Parathyroid adenoma (tissue), 2 donors: ENCODE results near the gene TIMP2.
"Not testable (repeated sequence)": the region's sequence is repeated elsewhere in the genome, so short reads cannot be mapped to it uniquely, and the experiment has no call there.

Source experiments
- H2AFZ ChIP-seq: fragments of 300-600 bp; sonication (generic); one replicate; pipeline ENCODE4 v1.7.0; 2017; ENCODE audit warnings: antibody characterized with exemption, mild to moderate bottlenecking
- H3K27ac ChIP-seq: fragments of 300-600 bp; sonication (generic); one replicate; pipeline ENCODE4 v1.7.0; 2017
- H3K27me3 ChIP-seq: fragments of 300-600 bp; sonication (generic); one replicate; pipeline ENCODE4 v1.7.0; 2017; ENCODE audit warnings: low read length; ENCODE audit not compliant: control insufficient read depth, insufficient read depth
- H3K36me3 ChIP-seq: fragments of 300-600 bp; sonication (generic); one replicate; pipeline ENCODE4 v1.7.0; 2017; ENCODE audit warnings: low read length; ENCODE audit not compliant: control insufficient read depth, insufficient read depth
- H3K4me1 ChIP-seq: fragments of 300-600 bp; sonication (generic); one replicate; pipeline ENCODE4 v1.7.0; 2017; ENCODE audit warnings: control low read depth
- H3K4me2 ChIP-seq: fragments of 300-600 bp; sonication (generic); one replicate; pipeline ENCODE4 v1.7.0; 2017; ENCODE audit warnings: low read length
- H3K4me3 ChIP-seq: fragments of 300-600 bp; sonication (generic); one replicate; pipeline ENCODE4 v1.7.0; 2017; ENCODE audit warnings: low read depth, low read length
- H3K79me2 ChIP-seq: fragments of 300-600 bp; sonication (generic); one replicate; pipeline ENCODE4 v1.7.0; 2017; ENCODE audit warnings: control low read depth
- H3K9ac ChIP-seq: fragments of 300-600 bp; sonication (generic); one replicate; pipeline ENCODE4 v1.7.0; 2017; ENCODE audit warnings: mild to moderate bottlenecking
- H3K9me3 ChIP-seq: fragments of 300-600 bp; sonication (generic); one replicate; pipeline ENCODE4 v1.7.0; 2017; ENCODE audit warnings: low read length; ENCODE audit not compliant: control insufficient read depth
- TF ChIP-seq, protein P1 (sequence below): fragments of 300-600 bp; sonication (generic); IDR thresholded peaks from one replicate; pipeline ENCODE4 v1.7.0; 2017; ENCODE audit warnings: antibody characterized with exemption, mild to moderate bottlenecking
- donor health status: primary hyperparathyroidism.

TIMP2 gene

DNA sequence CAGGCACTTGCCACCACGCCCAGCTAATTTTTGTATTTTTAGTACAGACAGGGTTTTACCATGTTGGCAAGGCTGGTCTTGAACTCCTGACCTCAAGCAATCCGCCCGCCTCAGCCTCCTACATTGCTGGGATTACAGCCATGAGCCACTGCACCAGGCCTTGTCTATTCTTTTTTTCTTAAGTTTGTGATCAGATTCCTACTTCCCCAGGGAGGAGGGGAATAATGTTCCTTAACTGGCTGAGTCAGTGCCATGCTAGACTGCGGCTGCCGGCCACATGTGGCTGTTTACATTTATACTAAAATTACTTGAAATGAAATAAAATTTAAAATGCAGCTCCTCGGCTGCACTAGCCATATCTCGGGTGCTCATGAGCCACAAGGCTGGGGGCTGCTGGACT is 56.8 kb downstream of the TIMP2 start:
- no peak overlapping the region for H3K27ac ChIP-seq
- H3K9ac ChIP-seq, result no peak overlapping the region
- no peak overlapping the region for H3K4me3 ChIP-seq
- no peaks in the 10 kb centered on the region for H3K36me3 ChIP-seq
- no peaks in the 10 kb centered on the region for H3K79me2 ChIP-seq
- no peak overlapping the region for H3K4me2 ChIP-seq
- TF ChIP-seq, protein P1, sequence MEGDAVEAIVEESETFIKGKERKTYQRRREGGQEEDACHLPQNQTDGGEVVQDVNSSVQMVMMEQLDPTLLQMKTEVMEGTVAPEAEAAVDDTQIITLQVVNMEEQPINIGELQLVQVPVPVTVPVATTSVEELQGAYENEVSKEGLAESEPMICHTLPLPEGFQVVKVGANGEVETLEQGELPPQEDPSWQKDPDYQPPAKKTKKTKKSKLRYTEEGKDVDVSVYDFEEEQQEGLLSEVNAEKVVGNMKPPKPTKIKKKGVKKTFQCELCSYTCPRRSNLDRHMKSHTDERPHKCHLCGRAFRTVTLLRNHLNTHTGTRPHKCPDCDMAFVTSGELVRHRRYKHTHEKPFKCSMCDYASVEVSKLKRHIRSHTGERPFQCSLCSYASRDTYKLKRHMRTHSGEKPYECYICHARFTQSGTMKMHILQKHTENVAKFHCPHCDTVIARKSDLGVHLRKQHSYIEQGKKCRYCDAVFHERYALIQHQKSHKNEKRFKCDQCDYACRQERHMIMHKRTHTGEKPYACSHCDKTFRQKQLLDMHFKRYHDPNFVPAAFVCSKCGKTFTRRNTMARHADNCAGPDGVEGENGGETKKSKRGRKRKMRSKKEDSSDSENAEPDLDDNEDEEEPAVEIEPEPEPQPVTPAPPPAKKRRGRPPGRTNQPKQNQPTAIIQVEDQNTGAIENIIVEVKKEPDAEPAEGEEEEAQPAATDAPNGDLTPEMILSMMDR, result no peak
- no peaks in the 10 kb centered on the region for H3K4me1 ChIP-seq
- no peak overlapping the region for H2AFZ ChIP-seq
- H3K27me3 ChIP-seq, result no peaks in the 10 kb centered on the region
- H3K9me3 ChIP-seq, result no peaks in the 10 kb centered on the region

- H3K4me2 ChIP-seq, H2AFZ ChIP-seq, H3K9me3 ChIP-seq, H3K79me2 ChIP-seq, H3K27ac ChIP-seq, H3K27me3 ChIP-seq, H3K36me3 ChIP-seq, H3K4me3 ChIP-seq, H3K4me1 ChIP-seq, H3K9ac ChIP-seq: not testable (repeated sequence)
These were observed 58.1 kb downstream of the TIMP2 start for GRCh38 chr17:78867046-78867445.

DNA sequence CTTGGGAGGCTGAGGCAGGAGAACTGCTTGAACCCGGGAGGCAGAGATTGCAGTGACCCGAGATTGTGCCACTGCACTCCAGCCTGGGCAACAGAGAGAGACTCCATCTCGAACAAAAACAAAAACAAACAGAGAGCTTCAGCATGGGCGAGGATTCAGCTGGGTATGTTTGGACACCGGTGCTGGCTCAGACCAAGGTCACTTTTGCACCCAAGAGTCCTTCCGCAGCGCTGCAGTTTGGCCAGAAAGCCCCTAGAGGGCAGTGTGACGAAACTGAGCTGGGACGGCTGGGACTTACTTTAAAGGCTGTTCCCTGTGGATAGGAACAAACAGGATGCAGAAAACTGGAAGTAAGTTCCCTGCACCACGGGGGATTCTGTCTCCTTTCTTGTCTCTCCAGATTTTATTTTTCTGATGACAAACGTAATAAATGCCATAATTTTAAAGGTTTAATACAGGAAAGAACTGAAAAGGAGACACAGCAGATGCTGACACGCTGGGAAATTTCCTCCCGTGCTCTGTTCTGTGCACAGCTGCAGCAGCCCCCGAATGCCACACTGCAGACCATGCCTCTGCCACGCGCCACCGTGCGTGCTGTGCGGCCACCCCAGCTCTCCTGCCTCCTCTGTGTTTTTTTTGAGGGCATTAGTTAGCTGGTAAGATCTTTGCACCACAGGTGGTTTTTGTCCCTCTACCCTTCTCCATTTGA is 59.4 kb downstream of the TIMP2 start:
- no peaks in the 10 kb centered on the region for H3K79me2 ChIP-seq
- H3K9ac ChIP-seq, result no peak overlapping the region
- no peak overlapping the region for H3K4me3 ChIP-seq
- H3K27ac ChIP-seq, result no peak overlapping the region
- H2AFZ ChIP-seq, result no peak overlapping the region
- TF ChIP-seq, protein P1, result peak; percentile 94
- no peak overlapping the region for H3K4me2 ChIP-seq
- no peaks in the 10 kb centered on the region for H3K27me3 ChIP-seq
- H3K36me3 ChIP-seq, result no peaks in the 10 kb centered on the region
- no peaks in the 10 kb centered on the region for H3K4me1 ChIP-seq
- no peaks in the 10 kb centered on the region for H3K9me3 ChIP-seq

DNA sequence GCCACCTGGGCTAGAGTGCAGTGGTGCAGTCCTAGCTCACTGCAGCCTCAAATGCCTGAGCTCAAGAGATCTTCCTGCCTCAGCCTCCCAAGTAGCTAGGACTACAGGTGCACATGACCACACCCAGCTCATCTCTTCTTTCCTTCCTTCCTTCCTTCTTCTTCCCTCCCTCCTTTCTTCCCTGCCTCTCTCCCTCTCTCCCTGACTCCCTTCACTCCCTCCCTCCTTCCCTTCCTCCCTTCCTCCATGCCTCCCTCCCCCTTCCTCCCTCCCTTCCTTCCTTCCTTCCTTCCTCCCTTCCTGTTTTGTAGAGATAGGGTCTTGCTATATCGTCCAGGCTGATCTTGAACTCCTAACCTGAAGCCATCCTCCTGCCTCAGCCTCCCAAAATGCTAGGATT is 61.1 kb downstream of the TIMP2 start:
- H3K9ac ChIP-seq, result no peak overlapping the region
- no peak overlapping the region for H3K27ac ChIP-seq
- no peaks in the 10 kb centered on the region for H3K4me1 ChIP-seq
- no peak overlapping the region for H3K4me3 ChIP-seq
- H3K79me2 ChIP-seq, result no peaks in the 10 kb centered on the region
- H3K4me2 ChIP-seq, result no peak overlapping the region
- H2AFZ ChIP-seq, result no peak overlapping the region
- no peaks in the 10 kb centered on the region for H3K36me3 ChIP-seq
- no peaks in the 10 kb centered on the region for H3K9me3 ChIP-seq
- no peaks in the 10 kb centered on the region for H3K27me3 ChIP-seq
- TF ChIP-seq, protein P1, result no peak

DNA sequence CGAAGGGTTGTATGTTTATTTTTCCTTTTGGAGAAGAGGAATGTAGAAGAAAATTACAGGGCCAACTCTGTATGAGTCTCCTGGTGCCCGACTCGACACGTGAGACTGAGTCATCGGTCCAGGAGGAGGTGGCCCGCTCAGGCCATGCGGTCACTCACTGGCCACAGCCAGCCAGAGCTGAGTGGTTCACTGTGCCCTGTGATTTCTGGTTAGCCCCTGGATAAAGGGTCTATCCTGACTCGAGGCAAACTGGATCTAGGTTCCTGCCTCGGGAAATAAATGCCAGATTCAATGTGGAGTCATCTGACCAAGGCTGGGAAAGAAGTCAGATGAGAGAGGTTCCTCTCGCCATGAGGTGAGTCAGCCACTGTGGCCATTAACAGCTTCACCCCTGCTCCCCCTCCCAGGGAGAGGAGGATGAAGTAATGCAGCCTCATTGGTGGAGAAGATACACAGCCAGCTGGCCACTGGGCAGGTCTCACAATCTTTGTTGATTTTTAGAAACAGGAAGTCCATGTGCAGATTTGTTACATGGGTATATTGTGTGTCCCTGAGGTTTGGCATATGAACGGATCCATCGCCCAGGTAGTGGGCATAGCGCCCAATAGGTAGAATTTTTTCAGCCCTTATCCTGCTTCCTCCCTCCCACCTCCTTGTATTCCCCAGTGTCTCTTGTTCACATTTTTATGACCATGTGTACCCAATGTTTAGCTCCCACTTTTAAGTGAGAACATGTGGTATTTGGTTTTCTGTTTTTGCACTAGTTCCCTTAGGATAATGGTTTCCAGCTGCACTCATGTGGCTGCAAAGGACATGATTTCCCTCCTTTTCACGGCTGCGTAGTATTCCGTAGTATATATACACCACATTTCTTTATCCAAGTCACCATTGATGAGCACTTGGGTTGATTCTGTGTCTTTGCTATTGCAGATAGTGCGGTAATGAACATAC is 62.8 kb downstream of the TIMP2 start:
- Histone ChIP-seq H3K79me2 (no peaks in the 10 kb centered on the region), H3K27me3 (no peaks in the 10 kb centered on the region), H2AFZ (no peak overlapping the region), H3K36me3 (no peaks in the 10 kb centered on the region), H3K27ac (no peak overlapping the region), H3K9ac (no peak overlapping the region), H3K9me3 (no peaks in the 10 kb centered on the region), H3K4me3 (no peak overlapping the region), H3K4me1 (no peaks in the 10 kb centered on the region), H3K4me2 (no peak overlapping the region)
- TF ChIP-seq, protein P1, result no peak
